ENCODE data around the gene SH3BP4. TPM values are rescaled to one million over a fixed set of nuclear protein-coding genes. Genes with fewer than 3 reads are reported as not detected.
A peak's percentile ranks its signal among the peaks of the same experiment; 100 is the strongest.

SH3BP4 gene
- total and polyA plus RNA-seq, 2 of the 8 experiments (the other 6 are each of a cell fraction or from before 2014, with no cell fraction given), result 28.3 to 35.4 TPM

DNA sequence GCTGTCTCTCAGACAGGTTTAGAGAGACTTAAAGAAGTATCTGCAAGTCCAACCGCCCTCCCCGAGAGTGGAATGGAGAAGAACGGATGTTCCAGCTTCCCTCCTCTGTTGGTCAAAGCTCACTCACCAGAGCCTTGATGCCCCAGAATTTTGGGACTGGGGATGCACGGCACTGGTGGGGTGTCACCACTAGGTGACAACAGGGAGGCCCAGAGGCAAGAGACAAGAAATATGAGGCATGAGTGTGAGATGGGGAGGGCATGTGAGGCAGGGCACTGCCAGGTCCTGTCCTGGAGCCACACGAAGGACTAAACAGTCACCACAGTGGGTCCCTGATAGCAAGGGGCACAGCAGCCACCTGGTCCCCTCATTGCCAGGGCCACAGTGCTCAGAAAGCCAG lies 35.1 kb upstream of the SH3BP4 start:
- no peak for DNase-seq (ENCODE audit: low read depth in 1 of 2, low spot score in 2 of 2)
- Histone ChIP-seq H2BK15ac (ENCODE audit: low read length) (no peak overlapping the region), H3K4me2 (ENCODE audit: insufficient read depth in 1 of 2, low read depth in 2 of 2, low read length in 2 of 2) (no peak overlapping the region), H4K20me1 (replicated peaks in 1 of 2; ENCODE audit: control insufficient read depth in 1 of 2, insufficient read depth in 2 of 2, low read length in 2 of 2) (no peaks in the 10 kb centered on the region), H3K18ac (ENCODE audit: extremely low read depth, low read length) (no peak overlapping the region), H2BK12ac (ENCODE audit: low read depth, low read length) (peak overlapping the region; percentile 19; the same call in 1 of the 2 replicates), H2AK5ac (ENCODE audit: low read depth, low read length) (peak overlapping the region; percentile 6; the same call in 1 of the 2 replicates), H3K23me2 (ENCODE audit: low read depth, low read length) (no peaks in the 10 kb centered on the region), H3K27ac (ENCODE audit: low read depth, low read length) (no peak overlapping the region), H3K36me3 (ENCODE audit: control insufficient read depth in 2 of 4, insufficient read depth in 4 of 4, low read length in 3 of 4) (no peaks in the 10 kb centered on the region), H2AFZ (ENCODE audit: low read length) (no peak overlapping the region), H3K79me2 (ENCODE audit: control insufficient read depth in 1 of 2, insufficient read depth in 2 of 2, low read length in 2 of 2) (no peaks in the 10 kb centered on the region), H4K91ac (replicated peaks; ENCODE audit: insufficient read length, low read length) (no peak overlapping the region), H3K27me3 (replicated peaks in 1 of 4; ENCODE audit: control insufficient read depth in 3 of 4, extremely low read depth in 1 of 4, insufficient read depth in 3 of 4, low read length in 3 of 4) (no peaks in the 10 kb centered on the region; a peak in 1 of 7 replicates), H3K14ac (ENCODE audit: insufficient read length) (no peak overlapping the region), H3K23ac (ENCODE audit: insufficient read length) (no peak overlapping the region), H3K79me1 (ENCODE audit: low read depth, low read length) (no peaks in the 10 kb centered on the region), H3K4me1 (replicated peaks in 1 of 4; ENCODE audit: control insufficient read depth in 3 of 4, insufficient read depth in 4 of 4, low read length in 3 of 4) (peaks cover 0 to 8% (median 3%) of the 10 kb centered on the region in 4 experiments; a peak in 3 of 7 replicates), H2BK120ac (replicated peaks; ENCODE audit: low read depth, low read length) (no peak overlapping the region), H4K5ac (ENCODE audit: insufficient read length, low read depth, low read length) (no peak overlapping the region), H3K9ac (replicated peaks in 1 of 4; ENCODE audit: extremely low read depth in 1 of 4, low read depth in 3 of 4, low read length in 3 of 4) (no peak overlapping the region), H2BK5ac (ENCODE audit: low read depth, low read length) (no peak overlapping the region; the same call in 1 of the 2 replicates), H3K9me3 (ENCODE audit: insufficient read depth in 2 of 2, low read depth in 1 of 2, low read length in 1 of 2) (no peaks in the 10 kb centered on the region), H4K8ac (ENCODE audit: extremely low read depth, insufficient read depth, low read length) (no peak overlapping the region), H2BK20ac (ENCODE audit: low read length) (no peak overlapping the region), H3K56ac (replicated peaks; ENCODE audit: insufficient read length, low read depth, low read length) (no peak overlapping the region), H3K4ac (replicated peaks; ENCODE audit: insufficient read length, low read depth, low read length) (no peak overlapping the region), H3K4me3 (ENCODE audit: extremely low read depth in 1 of 4, insufficient read depth in 2 of 4, low read depth in 3 of 4, low read length in 4 of 4) (no peak overlapping the region)
- ChIA-PET POLR2A (ENCODE audit: partially characterized antibody) (no interaction called here), CTCF (ENCODE audit: partially characterized antibody) (interaction anchor here (1.2 to 1.5 kb wide), 3 partner anchors 14 to 365 kb away, joined by 3 to 4 read pairs (median 4); no protein-coding TSS in a partner anchor)
- no peak for TF ChIP-seq SIRT6 (IDR thresholded peaks at IDR 0.05; ENCODE audit: low read length)
- TF ChIP-seq, protein P1, sequence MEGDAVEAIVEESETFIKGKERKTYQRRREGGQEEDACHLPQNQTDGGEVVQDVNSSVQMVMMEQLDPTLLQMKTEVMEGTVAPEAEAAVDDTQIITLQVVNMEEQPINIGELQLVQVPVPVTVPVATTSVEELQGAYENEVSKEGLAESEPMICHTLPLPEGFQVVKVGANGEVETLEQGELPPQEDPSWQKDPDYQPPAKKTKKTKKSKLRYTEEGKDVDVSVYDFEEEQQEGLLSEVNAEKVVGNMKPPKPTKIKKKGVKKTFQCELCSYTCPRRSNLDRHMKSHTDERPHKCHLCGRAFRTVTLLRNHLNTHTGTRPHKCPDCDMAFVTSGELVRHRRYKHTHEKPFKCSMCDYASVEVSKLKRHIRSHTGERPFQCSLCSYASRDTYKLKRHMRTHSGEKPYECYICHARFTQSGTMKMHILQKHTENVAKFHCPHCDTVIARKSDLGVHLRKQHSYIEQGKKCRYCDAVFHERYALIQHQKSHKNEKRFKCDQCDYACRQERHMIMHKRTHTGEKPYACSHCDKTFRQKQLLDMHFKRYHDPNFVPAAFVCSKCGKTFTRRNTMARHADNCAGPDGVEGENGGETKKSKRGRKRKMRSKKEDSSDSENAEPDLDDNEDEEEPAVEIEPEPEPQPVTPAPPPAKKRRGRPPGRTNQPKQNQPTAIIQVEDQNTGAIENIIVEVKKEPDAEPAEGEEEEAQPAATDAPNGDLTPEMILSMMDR (IDR thresholded peaks at IDR 0.05; ENCODE audit: control extremely low read depth in 1 of 3, insufficient read depth in 1 of 3, low read depth in 1 of 3, low read length in 3 of 3), result peak in 2 of 3 experiments; percentile 36 to 52; a peak in 2 of 4 replicates
- TF ChIP-seq RAD21 (IDR thresholded peaks at IDR 0.05 in 1 of 2, conservative IDR thresholded peaks at IDR 0.05 in 1 of 2; ENCODE audit: low read depth in 2 of 2, low read length in 2 of 2), result peak; percentile 16 to 49; a peak in 3 of 4 replicates
- no peak for FAIRE-seq
- WGBS, 2 experiments (ENCODE audit: extremely low coverage in 1 of 2, insufficient coverage in 1 of 2, insufficient read length in 1 of 2, insufficient replicate concordance in 2 of 2, low coverage in 1 of 2, low lambda C conversion rate in 2 of 2, missing lambda C conversion rate in 1 of 2), result 85% methylated on average over 5 of the region's 5 CpGs; no CpG with 5 or more reads in 1 of the 2 experiments
